NCI-H2029 (cell line): ENCODE data around the gene ANKRD18A.

Experiments used
- DNase-seq: peaks from one replicate; lab custom pipeline; 2025; lab: John Stamatoyannopoulos, UW

The ANKRD18A gene

GRCh38 chr9:38620483-38621433 lies at the start of gene ANKRD18A:
Gene ANKRD18A, minus strand, starts transcription at chr9:38620596. Its CDS starts 311 bp downstream, at chr9:38620285.
- peak; percentile 89 for DNase-seq

GRCh38 chr9:38668791-38669466 lies 48.5 kb upstream of the ANKRD18A start:
- DNase-seq = no peak

GRCh38 chr9:38662763-38663593 lies 42.6 kb upstream of the ANKRD18A start:
- DNase-seq = no peak

GRCh38 chr9:38659538-38659937 lies 39.1 kb upstream of the ANKRD18A start:
- DNase-seq = no peak

- no peak for DNase-seq
These were observed 36.5 kb upstream of the ANKRD18A start for GRCh38 chr9:38656896-38657295.

- no peak for DNase-seq
These were observed 32.1 kb upstream of the ANKRD18A start for GRCh38 chr9:38652486-38652885.

GRCh38 chr9:38652044-38652443 lies 31.6 kb upstream of the ANKRD18A start:
- no peak for DNase-seq

- no peak for DNase-seq
These were observed 31.1 kb upstream of the ANKRD18A start for GRCh38 chr9:38651400-38652042.

- no peak for DNase-seq
These were observed 30.2 kb upstream of the ANKRD18A start for GRCh38 chr9:38650564-38650963.

GRCh38 chr9:38649731-38650363 lies 29.5 kb upstream of the ANKRD18A start:
- DNase-seq = no peak

- DNase-seq = no peak
These were observed 24.2 kb upstream of the ANKRD18A start for GRCh38 chr9:38644601-38645000.

- DNase-seq = no peak
These were observed 23.4 kb upstream of the ANKRD18A start for GRCh38 chr9:38643815-38644173.

GRCh38 chr9:38642951-38643814 lies 22.8 kb upstream of the ANKRD18A start:
- no peak for DNase-seq

GRCh38 chr9:38641985-38642864 lies 21.8 kb upstream of the ANKRD18A start:
- peak; percentile 52 for DNase-seq

GRCh38 chr9:38641142-38641541 lies 20.7 kb upstream of the ANKRD18A start:
- DNase-seq = no peak

- DNase-seq = no peak
These were observed 19.2 kb upstream of the ANKRD18A start for GRCh38 chr9:38639577-38639940.

GRCh38 chr9:38638881-38639576 lies 18.6 kb upstream of the ANKRD18A start:
- DNase-seq = no peak

GRCh38 chr9:38634315-38634714 lies 13.9 kb upstream of the ANKRD18A start:
- no peak for DNase-seq

- DNase-seq = no peak
These were observed 9.1 kb upstream of the ANKRD18A start for GRCh38 chr9:38629511-38629910.
